NCI-H1417 (cell line): Measurements from ENCODE around the gene KIF23.

Source experiments
- DNase-seq, 3 experiments: peaks; one replicate each; lab custom pipeline; 2025; lab: John Stamatoyannopoulos, UW

Gene KIF23

GRCh38 chr15:69394556-69395282 lies 19.4 kb upstream of the KIF23 start:
- peak; percentile 63 to 76 (median 72) for DNase-seq

- DNase-seq: no peak
Measured at GRCh38 chr15:69395460-69395859, 18.7 kb upstream of the KIF23 start.

GRCh38 chr15:69395991-69396390 lies 18.2 kb upstream of the KIF23 start:
- DNase-seq: no peak

GRCh38 chr15:69398491-69398891 lies 15.7 kb upstream of the KIF23 start:
- no peak for DNase-seq

- DNase-seq: peak in 1 of 3 experiments; percentile 57
Measured at GRCh38 chr15:69400850-69401249, 13.3 kb upstream of the KIF23 start.

GRCh38 chr15:69402816-69403215 lies 11.3 kb upstream of the KIF23 start:
- no peak for DNase-seq

- DNase-seq: no peak
Measured at GRCh38 chr15:69403594-69403993, 10.6 kb upstream of the KIF23 start.

- no peak for DNase-seq
Measured at GRCh38 chr15:69405110-69405509, 9.0 kb upstream of the KIF23 start.

- DNase-seq: no peak
Measured at GRCh38 chr15:69407719-69408400, 6.3 kb upstream of the KIF23 start.

- DNase-seq: no peak
Measured at GRCh38 chr15:69408841-69409240, 5.3 kb upstream of the KIF23 start.

GRCh38 chr15:69410248-69410874 lies 3.8 kb upstream of the KIF23 start:
- DNase-seq: peak in 2 of 3 experiments; percentile 15 to 67

- no peak for DNase-seq
Measured at GRCh38 chr15:69412274-69412673, 1.9 kb upstream of the KIF23 start.

GRCh38 chr15:69412701-69413100 lies 1.4 kb upstream of the KIF23 start:
- DNase-seq: no peak

- DNase-seq: peak in 2 of 3 experiments; percentile 80
Measured at GRCh38 chr15:69414701-69415167, 585 bp downstream of the KIF23 start.

GRCh38 chr15:69415381-69415780 lies 1.2 kb downstream of the KIF23 start:
- peak in 1 of 3 experiments; percentile 31 for DNase-seq

- no peak for DNase-seq
Measured at GRCh38 chr15:69417581-69417980, 3.4 kb downstream of the KIF23 start.

- DNase-seq: no peak
Measured at GRCh38 chr15:69421498-69421897, 7.3 kb downstream of the KIF23 start.

GRCh38 chr15:69422336-69422895 lies 8.3 kb downstream of the KIF23 start:
- DNase-seq: no peak

- DNase-seq: no peak
Measured at GRCh38 chr15:69424001-69424400, 9.9 kb downstream of the KIF23 start.

- no peak for DNase-seq
Measured at GRCh38 chr15:69424748-69425413, 10.7 kb downstream of the KIF23 start.

- DNase-seq: no peak
Measured at GRCh38 chr15:69433831-69434230, 19.7 kb downstream of the KIF23 start.

GRCh38 chr15:69434238-69434637 lies 20.1 kb downstream of the KIF23 start:
- no peak for DNase-seq
